ENCODE measurements around the gene MED13L.

GRCh38 chr12:115988212-115988611, 289.3 kb downstream of the MED13L start:
- TF ChIP-seq TAF1 (IDR thresholded peaks at IDR 0.05; ENCODE audit: borderline replicate concordance, insufficient read depth, low read length) (no peak), POLR2AphosphoS5 (IDR thresholded peaks at IDR 0.05; ENCODE audit: low read depth, low read length) (no peak), REST (IDR thresholded peaks at IDR 0.05; ENCODE audit: insufficient read depth in 1 of 2, low read depth in 2 of 2, low read length in 2 of 2) (no peak), SIN3A (IDR thresholded peaks at IDR 0.05; ENCODE audit: borderline replicate concordance, insufficient read depth, low read length) (no peak)

Measured in PFSK-1 (cell line).